Measurements from ENCODE around the gene CCR4.
"Not testable (repeated sequence)": the region's sequence is repeated elsewhere in the genome, so short reads cannot be mapped to it uniquely, and the experiment has no call there.

CCR4 gene

DNA sequence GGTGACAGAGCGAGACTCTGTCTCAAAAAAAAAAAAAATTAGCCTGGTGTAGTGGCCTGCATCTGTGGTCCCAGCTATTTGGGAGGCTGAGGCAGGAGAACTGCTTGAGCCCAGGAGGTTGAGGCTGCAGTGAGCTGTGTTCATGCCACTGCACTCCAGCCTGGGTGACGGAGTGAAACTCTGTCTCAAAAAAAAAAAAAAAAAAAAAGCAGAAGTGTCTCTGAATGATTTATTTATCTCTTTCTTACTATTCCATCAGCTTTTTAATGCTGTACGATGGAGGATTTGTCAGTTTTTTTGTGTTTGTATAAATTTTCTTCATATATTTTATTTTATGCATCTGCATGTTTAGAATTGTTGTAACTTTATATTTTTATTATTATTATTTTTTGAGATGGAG, 33.5 kb downstream of the CCR4 start:
- not testable (repeated sequence) for DNase-seq

DNA sequence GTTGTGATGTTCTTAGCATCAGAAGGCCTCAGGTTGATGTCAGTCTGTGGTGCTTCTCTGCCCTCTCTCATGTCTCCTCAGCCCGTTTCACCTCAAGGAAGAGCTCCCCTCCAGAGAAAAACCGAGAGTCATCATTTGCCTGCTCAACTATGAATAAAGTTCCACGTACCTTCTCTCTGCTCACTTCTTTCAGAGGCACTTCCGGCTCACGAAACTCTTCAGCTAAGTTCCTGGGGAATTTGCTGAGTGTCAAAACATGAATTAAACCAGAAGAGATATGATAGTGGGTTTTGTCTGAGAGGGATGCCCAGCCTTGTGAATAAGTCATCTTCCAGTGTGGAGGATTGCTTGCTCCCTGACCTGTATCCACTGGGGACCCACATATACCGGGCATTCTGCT, 37.7 kb downstream of the CCR4 start:
- no peak for DNase-seq

DNA sequence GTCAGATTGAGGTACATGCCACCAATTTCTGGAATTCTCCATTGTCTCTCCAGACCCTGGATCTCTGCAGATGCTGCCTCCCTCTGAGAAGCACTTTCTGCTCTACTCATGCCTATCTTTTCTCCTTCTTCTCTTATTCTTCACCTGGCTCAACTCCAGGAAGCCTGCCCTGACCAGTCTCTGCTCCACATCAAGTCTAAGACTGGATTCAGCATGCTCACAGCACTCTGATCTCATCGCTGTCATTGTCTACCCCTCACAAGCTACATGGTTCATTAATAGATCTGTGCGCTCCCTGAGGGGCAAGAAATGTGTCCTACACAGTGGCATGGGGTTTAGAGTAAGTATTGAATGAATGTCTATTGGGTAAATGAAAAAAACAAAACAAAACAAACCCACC, 38.7 kb downstream of the CCR4 start:
- no peak for DNase-seq

DNA sequence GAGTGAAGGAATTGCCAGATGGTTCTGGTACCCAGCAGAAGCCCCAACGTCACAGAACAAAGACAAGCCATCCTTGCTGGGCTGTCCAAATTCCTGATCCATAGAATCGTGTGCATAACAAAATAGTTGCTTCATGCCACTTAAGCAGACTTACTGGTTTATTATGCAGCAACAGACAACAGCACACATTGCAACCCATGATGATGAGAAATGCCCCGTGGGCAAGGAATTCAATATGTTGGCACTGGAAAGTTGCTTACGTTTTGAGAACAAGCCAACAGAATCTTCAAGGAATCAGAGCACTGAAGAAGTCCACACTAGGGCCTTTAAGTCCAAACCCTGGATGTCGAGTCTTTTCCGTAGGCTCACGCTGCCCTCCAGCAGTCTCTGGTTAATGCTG, 40.3 kb downstream of the CCR4 start:
- no peak for DNase-seq

DNA sequence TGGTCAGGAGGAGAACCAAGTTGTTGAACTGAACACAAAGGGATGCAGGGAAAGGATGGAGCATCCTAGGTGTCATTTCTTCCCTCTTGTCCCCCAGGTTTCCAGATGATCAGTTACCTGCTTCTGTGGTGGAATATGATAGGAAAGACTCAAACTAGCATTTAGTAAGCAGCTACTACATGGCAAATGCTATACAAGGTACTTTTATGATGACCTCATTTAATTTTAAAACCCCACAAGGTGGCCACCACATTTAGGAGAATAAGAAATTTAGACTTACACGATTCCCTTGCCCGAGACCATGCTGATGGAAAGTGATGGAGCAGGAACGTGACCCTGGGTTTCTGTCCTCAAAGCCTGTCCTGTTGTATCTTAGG, 40.9 kb downstream of the CCR4 start:
- no peak for DNase-seq

DNA sequence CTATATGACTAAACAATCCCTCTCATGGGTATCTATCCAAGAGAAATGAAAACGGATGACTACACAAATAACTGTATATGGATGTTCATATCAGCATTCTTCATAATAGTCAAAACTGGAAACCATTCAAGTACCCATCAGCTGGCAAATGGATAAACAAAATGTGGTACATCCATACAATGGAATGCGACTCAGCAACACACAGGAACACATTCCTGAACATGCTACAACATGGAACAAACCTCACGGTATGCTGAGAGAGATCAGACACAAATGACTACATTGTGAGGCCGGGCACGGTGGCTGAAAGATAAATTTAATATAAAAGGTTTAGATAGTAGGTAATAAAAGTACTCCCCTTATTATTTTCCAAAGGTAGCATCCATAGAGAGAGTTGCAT, 42.6 kb downstream of the CCR4 start:
- DNase-seq: no peak

DNA sequence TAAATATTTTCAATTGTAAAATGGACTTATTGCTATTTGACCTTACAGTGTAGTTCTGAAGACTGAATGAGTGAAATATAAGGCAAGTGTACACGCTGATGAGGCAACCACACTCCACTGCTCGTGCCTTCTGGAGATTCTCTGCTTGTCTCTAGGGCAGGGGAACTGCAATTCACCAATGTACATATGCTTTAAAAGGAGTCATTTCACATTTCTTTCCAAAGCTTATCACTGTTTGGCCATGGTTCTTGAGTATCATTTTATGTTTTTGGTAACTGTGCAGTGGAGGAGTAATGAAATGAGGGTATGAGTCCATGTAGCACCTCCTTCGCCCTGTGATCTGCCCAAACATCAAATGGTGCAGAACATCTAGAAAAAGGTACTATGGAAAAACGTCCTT, 43.7 kb downstream of the CCR4 start:
- no peak for DNase-seq

DNA sequence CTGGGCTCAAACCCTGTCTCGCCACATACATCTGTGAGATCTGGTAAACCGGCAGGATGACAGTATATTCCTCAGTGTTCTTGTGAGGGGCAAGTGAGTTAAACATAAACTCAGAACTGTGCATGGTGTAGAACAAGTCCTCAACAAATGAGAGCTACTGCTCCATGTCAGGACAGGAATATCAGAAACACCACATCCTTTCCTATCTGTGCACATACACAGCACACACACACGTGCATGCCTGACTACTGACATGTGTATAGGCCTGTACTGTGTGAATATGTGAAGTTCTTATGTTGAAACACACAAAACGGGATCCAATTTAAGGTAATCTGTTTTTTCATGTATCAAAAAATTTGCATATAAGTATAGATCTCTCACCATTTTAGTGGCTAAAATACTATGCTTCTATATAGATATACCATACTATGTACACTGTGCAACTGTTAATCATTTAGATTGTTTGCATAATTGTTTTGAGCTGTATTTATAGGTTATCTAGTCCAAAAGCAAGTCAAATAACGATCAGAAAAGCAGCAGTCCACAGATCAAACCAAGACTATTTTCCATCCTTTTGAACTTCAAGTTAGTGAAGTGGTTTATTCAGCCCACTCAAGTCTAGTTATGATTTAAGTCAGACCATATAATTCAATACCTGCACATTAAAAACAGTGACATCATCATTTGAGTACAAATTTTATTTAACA, 44.8 kb downstream of the CCR4 start:
- no peak for DNase-seq

DNA sequence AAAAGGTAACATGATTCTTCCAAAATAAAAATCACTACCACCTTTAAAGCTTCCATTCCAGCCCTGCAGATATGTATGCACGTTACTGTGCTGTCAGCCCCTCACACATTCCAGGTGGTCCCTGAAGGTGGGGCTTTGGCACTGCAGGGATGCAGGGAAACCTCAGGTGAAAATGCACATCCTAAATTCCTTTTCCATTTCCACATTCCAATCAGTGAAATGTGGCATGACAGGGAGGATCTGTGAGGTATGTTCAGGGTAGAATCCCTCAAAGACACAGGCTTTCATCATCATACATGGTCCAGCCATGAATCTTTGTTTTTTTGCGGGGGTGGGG, 45.3 kb downstream of the CCR4 start:
- no peak for DNase-seq

DNA sequence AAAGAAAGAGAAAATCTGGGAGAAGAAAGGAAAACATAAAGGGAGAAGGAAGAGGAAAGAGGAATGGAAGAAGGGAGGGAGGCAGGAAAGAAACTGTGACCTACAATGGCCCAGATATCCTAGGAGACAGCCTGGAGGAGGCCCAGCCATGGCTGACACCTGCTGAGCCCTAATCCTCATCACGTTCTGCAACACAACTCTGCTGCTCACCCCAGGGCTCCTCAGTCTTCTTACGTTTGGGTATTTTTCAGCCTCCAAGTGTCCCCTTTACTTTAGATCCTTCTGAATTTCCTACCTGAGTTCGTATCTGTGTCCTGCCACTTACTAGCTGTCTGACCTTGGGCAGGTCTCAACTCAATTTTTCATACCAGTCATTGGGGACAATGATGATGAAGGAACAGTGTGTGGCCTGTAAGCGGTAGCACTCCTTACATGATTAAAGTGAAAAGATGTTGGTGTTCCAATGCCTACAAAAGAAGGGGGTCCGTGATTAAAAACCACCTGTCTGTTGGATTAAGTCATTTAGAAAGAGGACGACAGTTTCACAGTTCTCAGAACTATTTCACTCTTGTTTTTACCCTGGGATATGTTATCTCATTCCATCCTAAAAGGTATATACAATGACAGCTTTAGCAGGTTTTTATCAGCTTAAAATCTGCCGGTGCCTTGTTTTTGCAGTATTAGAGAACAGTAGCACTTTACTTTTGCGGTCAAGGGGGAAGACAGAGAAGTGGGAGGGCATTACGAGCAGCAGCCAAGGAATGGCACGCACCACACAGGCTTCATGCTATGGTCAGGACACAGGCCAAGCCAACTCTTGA, 47.4 kb downstream of the CCR4 start:
- no peak for DNase-seq

DNA sequence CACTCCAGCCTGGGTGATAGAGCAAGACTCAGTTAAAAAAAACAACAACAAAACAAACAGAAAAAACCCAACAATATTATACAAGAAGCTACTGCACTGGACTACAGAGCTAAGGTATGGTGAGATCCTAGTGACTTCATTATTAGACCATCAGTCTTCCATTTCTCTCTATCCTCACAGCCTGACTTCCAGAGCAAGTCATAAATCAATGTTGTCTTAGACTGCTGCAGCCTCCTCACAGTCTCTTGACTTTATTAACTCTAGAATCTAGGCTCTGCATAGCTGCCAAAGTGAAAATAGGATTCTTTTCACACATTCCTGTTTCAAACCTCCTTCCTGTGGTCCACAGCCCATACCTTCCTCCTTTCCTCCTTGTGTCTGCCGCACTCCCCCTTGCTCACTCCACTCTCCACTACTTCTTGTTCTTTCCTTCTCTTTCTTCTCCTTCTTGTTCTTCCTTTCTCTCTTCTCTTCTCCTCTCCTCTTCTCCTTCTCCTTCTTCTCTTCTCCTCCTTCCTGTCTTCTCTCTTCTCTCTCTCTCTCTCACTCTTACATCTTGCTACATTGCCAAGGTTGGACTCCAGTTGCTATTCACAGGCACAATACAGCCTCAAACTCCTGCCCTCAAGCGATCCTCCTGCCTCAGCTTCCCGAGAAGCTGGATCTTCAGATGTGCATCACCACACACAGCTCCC, 49.4 kb downstream of the CCR4 start:
- no peak for DNase-seq

DNA sequence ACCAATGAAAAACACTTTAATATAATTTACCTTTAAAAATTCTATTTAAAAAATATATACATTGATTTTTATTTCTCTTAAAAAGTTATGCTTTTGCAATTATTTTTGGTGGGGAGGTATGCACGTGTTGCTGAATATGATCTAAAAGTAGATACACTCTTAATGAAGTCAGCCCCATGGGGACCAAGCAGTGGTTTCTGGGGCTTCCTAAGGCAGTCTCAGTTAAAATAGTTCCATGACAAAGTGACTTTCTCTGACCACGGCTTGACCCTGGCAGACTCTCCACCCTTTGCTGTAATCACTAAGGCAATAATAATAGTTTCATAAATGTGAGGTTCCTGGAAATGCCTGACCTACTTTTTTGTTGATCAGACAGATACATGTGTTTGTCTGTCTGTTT, 50.4 kb downstream of the CCR4 start:
- DNase-seq: no peak

DNA sequence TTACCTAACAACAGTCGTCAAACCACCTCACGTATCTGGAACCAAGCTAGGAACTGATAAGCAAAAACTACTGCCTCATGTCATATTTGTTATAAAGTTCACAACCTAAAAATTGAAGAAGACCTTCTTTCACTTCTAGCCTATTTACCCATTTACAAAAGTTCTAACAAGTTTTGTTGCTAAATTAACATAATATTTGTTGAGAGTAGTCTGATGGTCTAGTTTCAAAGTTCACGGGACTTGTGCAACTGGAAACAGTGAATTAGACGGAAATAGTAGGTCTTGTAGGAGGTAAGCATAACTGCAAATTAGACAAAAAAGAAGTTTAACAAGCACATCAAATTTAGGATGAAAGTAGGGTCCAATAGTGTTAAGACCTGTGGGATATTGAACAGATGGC, 51.9 kb downstream of the CCR4 start:
- DNase-seq: no peak

DNA sequence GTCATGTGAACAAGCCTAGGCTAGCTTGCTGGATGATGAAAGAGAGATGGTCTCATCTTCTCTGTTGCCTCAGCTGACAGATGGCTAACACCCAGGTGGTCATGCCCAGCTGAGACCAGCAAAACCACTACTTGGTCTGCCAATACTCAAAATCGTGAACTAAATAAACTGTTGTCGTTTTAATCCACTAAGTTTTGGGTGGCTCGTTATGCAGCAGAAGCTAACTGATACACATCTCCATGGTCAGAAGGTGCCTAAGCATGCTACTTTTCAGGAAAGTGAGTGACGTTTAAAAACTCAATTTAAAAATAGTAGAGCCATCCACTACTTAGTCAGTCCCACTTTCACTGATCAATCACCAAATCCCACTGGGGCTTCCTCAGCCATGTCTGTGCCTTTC, 52.8 kb downstream of the CCR4 start:
- DNase-seq: no peak

DNA sequence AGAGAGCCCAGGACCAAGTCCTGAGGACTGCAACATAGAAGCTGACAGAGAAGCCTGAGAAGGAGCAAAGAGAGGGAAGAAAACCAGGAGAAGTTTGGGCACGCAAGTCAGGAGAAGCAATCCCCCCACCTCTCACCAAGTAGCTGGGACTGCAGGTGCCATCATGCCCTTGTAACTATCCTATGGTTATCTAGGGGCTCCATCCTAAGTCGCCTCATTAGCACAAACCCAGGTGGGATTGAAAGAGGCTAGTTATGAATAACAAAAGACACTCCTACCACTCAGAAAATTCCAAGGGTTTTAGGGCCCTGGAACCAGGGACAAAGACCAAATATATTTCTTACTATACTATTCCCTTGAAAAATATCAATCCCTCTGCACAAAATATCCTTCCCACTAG, 53.5 kb downstream of the CCR4 start:
- DNase-seq: no peak
